GM18868 (cell line): ENCODE results near the gene FYCO1.
A peak's percentile ranks its signal among the peaks of the same experiment; 100 is the strongest.
"Not testable (repeated sequence)": the region's sequence is repeated elsewhere in the genome, so short reads cannot be mapped to it uniquely, and the experiment has no call there.

ENCODE experiments used
- ATAC-seq: cut with Tn5 transposase; IDR thresholded peaks from one replicate; pipeline ENCODE4 v1.9.1; 2021; ENCODE audit warnings: mild to moderate bottlenecking, moderate library complexity; ENCODE audit not compliant: unreplicated experiment

FYCO1 gene

DNA sequence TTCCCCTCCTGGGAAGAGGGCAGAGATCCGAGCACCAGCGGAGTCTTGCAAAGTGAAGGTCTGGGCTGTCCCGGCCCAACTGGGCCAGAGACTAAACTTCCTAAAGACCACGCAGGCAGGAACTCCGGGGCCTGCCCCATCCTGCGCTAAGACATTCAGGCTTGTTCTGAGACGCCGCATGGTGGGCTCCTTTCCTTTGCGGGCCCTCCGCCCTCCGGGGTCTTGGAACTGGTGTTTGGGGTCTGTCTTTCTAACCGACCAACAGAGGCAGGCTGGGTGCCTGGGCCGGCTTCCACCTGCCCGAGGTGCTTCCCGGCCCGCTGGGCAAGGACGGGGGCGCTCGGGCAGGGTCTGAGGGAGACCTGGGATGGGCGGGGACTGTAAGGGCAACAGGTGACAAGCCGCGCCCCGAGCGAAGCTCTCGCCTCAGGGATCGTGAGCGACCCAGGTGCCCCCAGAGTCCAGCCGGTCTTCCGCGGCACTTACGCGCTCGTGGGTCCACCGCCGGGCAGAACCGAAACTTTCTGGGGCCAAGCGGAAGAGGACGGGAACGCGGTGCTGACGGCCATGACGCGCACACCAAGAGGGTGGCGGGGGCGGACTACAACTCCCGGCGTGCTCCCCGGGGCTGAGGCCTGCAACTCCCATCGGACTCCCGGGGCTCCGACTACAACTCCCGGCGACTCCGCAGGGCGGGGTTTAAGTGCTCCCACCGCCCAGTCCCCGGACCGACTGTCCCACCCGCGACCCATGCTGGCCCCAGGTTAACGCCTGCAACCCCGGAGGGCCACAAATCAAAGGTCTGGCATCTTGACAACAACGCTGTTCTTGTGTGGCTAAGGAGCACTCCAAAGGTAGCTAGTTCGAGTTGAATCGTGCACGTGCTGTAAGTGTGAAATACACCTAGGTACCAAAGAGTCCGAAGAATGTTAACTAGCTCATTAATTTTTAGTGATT, at the start of gene FYCO1:
Gene FYCO1 (minus strand): TSS at position 589 of the 957 bp plus-strand sequence. CDS start 10,914 bp downstream, outside the sequence.
- ATAC-seq: peak; percentile 90

DNA sequence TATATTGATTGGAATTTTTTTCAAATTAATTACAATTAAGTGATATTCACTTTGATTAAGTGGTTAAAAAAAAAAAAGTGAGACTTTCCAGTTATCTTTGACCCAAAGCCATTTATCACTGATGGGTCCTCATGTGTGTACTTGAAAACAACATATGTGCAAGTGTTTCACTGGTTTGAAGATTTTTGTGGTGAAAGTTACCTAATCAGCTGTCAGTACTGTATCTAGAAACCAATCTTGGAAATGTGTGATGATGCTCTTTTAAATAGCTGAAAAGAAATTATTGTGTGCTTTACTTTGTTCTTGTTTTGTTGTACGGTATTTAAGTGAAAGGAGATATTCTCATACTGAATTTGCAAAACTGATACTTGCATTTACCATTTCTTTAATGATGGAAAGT, 43.3 kb upstream of the FYCO1 start:
- no peak for ATAC-seq

DNA sequence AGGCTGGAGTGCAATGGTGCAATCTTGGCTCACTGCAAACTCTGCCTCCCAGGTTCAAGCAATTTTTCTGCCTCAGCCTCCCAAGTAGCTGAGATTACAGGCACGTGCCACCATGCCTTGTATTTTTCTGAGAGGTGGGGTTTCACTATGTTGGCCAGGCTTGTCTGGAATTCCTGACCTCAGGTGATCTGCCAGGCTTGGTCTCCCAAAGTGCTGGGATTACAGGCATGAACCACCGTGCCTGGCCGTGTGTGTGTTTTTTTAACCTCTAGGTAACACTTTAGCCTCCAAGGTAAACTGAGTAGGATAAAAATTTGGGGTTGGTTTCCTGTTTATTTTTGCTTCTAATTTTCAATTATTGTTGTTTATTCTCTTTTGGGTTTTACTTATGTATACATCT, 42.4 kb upstream of the FYCO1 start:
- ATAC-seq: not testable (repeated sequence)

DNA sequence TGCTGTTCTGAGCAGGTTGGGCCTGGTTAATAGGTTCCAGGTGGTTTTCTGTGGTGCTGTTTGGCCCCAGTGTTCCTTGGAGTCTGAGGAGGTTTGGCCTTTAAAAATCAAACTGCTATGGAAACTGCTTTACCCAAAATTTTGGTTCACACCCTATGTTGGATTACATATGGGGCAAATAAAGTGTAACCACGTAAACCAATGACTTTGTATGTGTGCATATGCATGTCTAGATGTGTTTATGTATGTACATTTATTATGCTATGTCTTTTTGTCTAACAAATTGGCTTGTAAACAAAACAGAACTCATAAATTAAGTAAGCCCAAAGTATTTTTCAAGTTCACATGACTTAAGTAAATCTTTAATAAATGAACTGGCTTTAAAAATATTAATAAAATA, 40.6 kb upstream of the FYCO1 start:
- ATAC-seq: no peak

DNA sequence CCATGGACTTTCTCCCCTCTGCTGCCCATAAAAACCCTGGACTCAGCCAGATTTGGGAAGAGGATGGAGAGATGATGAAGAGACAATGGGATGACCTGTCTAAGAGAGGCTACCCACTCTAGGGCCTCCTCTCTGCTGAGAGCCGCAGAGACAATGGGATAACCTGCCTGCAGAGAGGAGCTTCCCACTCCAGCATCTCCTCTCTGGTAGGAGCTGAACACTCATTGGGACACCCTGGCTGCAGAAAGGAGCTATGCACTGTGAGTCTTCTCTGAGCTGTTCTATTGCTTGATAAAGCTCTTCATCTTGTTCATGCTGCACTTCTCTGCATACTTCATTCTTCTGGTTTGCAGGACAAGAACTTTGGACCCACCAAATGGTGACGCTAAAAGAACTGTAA, 36.1 kb upstream of the FYCO1 start:
- ATAC-seq: no peak

DNA sequence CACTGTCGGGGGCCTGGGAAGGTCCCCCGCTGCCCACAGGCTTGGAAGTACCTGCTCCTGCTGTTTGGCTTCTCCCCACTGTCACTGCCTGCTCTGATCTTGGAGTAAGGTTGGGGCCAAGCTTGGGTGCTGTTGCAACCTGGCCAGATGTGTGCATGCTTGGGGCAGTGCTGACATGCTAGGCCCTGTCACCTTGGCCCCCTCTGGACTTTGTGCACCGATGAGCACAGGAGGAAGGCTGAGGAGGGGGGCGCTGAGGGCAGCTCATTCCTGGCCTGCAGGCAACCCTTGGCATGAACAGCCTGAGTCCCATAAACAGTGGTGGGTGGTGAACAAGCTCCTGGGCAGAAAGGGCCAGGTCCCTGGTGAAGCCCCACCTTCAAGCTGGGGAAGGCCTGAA, 35.6 kb upstream of the FYCO1 start:
- no peak for ATAC-seq

DNA sequence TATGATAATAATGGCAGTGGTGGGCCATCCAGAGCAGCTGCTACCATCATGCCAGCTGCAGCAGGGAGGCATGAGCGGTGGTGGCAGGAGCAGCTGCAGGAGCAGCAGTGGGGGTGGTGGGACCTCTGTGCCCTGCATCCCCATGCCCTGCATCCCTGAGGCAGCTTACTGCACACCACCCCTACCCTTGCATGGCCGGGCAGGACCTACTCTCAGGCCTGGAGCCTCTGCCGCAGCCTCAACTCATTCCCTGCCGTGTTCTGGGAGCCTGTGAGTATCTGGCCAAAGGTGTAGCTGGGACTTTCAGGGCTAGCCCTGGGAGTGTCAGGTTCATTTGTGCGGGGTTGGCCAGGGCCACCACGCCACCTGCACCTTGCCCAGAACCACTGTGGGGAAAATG, 35.0 kb upstream of the FYCO1 start:
- no peak for ATAC-seq

DNA sequence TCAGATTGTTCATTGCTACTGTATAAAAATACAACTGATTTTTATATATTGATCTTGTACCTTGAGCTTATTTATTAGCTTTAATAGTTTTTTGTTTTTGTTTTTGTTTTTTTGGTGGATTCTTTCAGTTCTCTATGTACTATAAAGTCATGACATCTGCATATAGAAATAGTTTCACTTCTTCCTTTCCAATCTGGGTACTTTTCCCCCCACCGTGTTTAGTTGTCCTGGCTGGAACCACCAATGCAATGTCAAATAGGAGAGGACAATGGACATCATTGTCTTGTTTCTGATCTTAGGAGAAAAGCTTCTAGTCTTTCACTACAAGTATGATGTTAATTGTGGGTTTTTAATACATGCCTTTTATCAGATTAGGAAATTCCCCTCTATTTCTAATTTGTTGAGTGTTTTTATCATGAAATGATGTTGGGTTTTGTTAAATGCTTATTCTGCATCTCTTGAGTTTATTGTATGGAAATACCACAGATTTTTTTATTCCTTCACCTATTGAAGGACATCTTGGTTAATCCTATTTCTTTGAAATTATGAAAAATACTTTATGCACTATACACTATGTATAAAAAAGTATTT, 34.4 kb upstream of the FYCO1 start:
- no peak for ATAC-seq

DNA sequence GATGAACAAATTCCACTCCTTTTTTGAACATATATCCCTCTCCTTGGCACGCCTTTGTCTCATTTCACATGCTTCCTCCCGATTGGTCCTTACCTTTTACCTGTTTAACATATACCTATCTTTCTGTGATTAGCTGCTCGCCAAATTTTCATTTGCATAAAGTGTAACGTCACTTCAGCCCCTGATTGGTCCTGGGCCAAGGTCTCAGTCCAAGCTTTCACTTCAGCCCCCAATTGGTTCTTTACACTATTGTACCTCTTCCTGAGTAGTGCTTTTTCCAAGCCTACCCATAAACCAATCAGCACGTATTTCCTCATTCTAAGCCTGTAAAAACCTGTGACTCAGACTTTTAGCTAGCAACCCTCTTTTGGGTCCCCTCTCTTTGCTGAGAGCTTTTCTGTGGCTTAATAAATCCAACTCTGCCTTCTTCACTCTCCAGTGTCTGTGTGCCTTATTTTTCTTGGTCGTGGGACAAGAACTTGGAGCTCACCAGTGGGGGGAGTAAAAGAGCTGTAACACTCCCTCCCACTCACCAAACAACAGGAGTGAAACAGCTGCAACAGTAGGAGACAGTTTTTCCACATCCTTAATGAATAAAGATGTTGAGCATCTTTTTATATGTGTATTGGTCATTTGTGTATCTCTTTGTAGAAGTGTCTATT, 32.2 kb upstream of the FYCO1 start:
- ATAC-seq: no peak

DNA sequence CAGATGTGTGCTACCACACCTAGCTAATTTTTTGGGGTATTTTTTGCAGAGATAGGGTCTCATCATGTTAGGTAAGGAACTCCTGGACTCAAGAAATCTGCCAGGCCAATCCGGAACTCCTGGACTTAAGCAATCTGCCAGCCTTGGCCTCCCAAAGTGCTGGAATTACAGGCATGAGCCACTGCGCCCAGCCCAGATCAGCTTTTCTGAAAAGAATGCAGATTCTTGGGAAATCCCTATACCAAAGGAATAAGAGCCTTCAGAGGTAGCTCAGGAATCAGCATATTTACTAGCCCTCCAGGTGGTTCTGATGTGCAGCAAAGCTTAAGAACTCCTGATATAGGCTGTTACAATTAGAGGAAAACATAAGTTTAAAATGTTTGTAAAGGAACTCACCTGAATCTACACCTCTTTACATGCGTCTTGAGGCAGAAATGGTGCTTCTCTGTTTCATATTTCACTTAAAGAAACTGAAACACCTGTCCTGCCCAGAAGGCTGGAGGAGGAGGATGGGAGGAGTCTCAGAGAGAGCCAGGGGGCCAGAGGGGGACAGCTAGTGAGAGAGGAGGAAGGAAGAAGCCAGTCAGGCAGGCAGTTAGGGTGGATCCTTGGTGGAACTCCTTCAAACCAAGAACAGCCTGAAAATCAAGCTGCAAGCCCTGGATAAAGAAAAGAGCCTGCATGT, 31.5 kb upstream of the FYCO1 start, which contains the start of gene XCR1:
Gene XCR1 (minus strand): TSS at position 463 of the 685 bp plus-strand sequence. CDS start 5,536 bp downstream, outside the sequence.
- no peak for ATAC-seq

DNA sequence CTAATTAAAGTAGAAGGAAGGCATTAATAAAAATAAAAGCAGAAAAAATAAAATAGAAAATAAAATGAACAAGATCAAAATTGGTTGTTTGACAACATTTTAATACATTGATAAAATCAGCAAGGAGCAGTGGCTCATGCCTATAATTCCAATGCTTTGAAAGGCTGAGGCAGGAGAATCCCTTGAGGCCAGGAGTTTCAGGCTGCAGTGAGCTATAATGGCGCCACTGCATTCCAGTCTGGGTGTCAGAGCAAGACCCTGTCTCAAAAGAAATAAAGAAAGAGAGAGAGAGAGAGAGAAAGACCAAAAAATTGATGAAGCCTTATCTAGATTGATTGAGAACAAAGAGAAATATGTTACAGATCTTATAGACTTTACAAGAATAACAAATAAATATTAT, 29.5 kb upstream of the FYCO1 start:
- ATAC-seq: no peak

DNA sequence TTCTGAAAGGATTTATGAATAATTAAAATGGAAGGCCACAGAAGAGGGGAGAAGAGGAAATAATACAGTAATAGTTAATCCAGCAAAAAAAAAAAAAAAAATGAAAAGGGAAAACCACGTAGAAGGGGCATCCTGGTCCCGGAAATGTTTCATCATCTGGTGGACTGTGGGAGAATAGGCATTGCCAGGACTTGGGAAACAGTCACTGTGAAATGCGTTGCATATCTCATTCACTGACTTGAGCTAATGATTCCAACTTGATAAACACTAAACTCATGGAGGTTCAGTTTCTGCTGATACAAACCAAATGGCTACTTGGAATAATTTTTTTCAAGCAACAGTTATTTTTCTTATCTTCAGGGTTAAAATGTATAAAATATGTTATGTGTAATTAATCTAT, 28.5 kb upstream of the FYCO1 start:
- no peak for ATAC-seq

DNA sequence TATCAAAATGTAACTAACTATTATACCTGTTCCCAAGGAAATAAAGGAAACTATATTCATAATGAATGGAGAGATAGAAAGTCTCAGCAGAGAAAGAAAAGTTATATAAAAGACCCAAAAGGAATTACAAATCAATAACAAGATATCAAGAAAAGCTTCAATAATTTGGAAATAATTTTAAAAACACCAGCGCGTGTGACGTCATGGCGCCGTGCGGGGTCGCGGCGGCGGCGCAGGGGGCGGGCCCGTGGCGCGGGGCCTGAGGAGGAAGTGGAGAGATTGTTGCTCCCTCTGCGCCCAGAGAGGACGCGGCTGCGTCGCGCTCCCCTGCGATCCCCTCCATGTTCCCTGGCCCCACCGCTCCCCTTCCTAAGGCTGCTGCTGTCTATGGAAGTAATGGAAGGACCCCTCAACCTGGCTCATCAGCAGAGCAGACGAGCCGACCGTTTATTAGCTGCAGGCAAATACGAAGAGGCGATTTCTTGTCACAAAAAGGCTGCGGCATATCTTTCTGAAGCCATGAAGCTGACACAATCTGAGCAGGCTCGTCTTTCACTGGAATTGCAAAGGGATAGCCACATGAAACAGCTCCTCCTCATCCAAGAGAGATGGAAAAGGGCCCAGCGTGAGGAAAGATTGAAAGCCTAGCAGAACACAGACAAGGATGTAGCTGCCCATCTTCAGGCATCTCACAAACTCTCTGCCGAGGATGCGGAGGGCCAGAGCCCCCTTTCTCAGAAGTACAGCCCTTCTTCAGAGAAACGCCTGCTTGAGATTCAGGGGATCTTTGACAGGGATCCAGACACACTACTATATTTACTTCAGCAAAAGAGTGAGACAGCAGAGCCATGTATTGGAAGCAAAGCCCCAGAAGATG, 27.5 kb upstream of the FYCO1 start:
- ATAC-seq: no peak

DNA sequence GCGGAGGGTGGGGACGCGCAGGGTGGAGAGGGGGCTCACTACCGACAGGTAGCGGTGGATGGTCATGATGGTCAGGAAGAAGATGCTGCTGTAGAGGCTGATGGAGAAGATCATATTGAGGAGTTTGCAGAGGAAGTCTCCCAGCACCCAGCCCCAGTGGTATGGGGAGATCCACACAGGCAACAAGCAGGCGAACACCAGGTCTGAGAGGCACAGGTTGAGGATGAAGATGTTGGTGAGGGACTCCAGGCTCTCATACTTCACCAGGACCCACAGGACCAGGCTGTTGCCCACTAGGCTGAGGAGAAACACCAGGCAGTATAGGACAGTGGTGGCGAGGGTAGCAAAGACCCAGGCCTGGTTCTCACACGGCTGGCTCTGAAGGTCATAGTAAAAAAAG, 25.9 kb upstream of the FYCO1 start:
- no peak for ATAC-seq

DNA sequence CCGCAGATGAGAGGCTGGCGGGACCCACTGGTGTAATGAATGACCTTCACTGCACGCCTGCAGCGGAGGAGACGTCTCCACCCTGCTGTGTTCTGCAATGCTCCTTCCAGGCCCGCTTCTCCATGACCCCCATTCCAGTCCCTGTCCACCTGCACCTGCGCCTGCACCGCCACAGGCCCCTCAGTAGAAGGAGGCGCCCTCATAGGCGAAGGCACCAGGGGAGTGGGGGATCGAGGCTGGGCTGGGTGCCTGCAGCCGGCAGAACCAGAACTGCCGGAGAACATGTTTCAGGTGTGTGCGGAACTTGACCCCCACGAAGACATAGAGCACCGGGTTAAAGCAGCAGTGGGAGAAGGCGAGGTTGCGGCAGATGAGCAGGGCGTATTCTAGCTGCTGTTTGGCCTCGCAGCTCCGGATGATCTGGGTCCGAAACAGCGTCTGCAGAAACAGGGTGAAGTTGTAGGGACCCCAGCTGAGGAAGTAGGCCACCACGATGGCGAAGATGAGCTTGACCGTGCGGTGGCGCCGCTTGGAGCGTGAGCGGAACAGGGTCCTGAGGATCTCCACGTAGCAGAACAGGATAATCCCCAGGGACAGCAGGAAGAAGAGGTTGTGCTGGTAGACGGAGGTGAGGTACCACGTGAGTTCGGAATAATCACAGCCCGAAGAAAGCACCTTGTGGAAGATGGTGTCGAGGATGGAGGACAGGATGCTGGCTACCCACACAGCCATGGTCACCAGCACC, 25.3 kb upstream of the FYCO1 start:
- ATAC-seq: no peak

DNA sequence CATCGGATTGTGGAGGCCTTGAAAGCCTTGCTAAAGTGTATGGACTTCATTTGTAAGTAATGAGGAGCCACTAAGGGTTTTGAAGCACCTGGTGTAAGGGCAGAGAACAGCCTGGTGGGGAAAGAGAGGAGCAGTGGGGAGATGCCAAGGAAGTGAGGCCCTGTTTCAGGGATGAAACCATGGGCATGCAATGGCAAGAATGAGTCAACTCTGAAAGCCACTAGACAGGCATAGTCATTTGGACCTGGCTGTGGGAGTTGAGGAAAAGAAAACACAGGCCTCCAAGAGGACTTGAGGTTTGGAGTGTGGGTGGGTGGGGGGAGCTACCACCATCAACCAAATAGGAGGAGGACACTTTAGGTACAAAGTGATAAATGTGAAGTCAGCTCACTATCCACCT, 24.1 kb upstream of the FYCO1 start:
- no peak for ATAC-seq

DNA sequence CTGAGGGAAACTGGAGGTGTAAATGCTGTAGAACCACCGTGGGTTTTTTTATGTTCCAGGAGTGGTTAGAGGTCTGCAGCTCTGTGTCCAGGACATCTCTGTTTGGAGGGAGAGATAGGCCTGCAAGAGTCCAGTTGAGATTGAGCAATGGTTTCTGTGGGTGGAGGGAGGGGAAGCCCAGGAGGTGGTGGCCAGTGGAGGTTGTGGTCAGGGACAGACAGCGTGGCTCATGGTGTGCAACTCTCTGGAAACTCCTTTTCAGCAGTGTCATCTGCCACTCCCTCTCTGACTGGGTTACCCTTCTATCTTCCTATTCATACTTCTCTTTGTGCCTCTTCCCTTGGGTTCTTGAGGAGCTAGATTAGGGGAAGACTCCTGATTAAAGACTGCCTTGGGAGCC, 22.1 kb upstream of the FYCO1 start:
- no peak for ATAC-seq

DNA sequence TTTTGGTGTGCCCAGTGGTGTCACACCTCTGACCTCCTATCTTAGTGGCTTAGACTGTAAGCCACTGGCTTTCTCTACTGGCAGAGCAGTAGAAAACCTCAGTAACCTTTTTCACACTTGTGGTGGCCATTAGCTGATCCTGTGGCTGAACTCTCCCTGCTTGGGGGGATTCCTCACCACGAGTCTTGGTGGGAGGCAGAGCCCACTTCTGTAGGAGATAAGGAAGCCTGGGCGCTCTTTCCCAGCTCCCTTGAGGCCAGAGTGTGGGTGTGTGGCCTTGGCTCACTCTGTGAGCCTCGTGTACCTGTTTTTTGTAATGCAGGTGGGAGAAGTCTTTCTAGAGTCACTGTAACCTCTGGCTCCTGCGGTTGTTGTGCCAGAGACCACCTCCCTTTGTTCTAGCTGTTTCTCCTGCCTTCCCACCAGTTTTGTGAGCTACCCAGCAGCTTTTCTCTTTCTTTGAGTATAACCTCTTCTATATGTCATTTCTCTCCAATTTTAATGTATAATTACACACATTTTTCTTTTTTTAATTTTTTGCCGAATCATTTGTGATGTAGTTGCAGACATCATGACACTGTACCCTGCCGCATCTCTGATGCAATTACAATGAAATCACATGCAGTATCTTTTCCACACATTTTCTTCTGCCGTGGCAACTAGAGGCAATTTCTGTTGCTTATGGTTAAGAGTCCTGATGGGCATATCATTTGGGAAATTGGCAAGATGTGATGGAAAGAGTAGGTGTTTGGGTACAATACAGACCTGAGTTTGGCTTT, 17.9 kb upstream of the FYCO1 start:
- ATAC-seq: no peak

DNA sequence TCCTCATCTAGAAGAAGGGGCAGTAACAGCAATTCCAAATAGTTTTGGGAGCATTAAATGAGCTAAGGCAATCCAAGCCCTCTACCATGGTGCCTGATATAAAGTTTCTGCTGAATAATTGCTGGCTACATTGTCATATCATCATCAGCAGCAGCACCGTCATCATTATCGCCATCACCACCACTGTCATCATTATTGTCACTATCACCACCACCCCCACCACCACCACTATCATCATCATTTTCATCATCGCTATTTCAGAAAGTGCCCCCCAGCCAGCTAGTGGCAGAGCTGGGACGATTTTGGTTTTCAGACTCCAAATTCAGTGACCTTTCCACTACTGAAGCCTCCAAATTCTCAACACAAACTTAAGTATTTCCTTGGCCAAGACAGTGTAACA, 16.6 kb upstream of the FYCO1 start:
- no peak for ATAC-seq
